GM18861 (cell line): ENCODE results near the gene MRLN.
"Not testable (repeated sequence)": the region's sequence is repeated elsewhere in the genome, so short reads cannot be mapped to it uniquely, and the experiment has no call there.

Source experiments
- ATAC-seq: cut with Tn5 transposase; IDR thresholded peaks from one replicate; pipeline ENCODE4 v1.9.1; 2021; ENCODE audit not compliant: unreplicated experiment

MRLN gene

DNA sequence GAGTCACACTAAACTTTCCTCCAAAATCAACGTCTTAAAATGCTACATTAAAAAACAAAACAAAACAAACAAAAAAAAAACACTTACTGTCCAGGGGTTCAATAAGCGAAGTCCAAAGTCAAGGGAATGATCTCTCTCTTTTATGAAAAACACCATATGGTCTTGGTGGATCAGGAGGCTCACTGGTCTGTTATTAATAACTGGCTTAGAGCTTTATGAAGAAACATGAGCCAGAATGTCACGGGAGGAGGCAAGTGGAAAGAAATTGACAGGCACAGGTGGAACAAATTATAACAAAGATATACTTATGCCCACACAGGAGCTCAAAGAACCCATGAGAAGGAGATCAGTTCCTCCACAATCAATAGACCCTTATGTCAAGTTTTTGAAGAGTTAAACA, at the start of gene MRLN:
Gene MRLN (minus strand): TSS at position 189 of the 400 bp plus-strand sequence.
- no peak for ATAC-seq

DNA sequence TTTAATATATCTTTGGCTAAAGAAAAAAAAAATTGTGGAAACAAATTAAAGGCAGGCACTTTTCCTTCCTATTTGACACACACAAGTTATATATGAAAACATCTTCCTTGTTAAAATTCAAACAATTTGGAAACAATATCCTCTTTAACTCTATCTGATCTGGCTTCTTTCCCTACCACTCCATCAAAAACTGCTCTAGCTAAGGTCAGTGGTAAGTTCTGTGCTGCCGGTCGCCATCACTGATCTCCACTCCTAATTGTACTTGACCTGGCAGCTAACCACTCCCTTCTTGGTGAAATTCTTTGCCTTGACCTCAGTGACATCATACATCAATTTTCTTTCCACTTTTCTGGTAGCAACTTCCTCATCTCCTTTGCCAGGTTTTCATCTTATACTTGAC, 47.9 kb upstream of the MRLN start:
- no peak for ATAC-seq

DNA sequence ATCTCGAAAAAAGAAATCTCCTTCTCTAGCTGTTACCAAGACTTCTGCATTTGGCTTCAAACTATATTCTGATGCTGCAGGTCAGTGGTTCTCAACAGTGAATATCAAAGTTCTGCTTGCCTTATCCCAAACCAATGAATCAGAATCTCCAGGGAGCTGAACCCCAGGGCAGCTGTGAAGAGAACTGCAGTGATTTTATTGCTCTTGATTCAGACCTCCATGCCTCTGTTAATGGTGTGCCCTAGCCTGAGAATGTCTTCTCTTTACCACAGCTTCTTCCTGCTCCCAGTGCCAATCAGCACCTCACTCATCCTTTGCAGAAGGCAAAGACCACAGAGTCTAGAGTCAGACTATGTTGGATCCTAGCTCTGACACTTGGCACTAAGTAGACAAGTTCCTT, 46.2 kb upstream of the MRLN start:
- ATAC-seq: no peak

GRCh38 chr10:59793919-59794318, 40.7 kb upstream of the MRLN start:
- no peak for ATAC-seq

- no peak for ATAC-seq
Observed at GRCh38 chr10:59792812-59793211, 39.6 kb upstream of the MRLN start.

DNA sequence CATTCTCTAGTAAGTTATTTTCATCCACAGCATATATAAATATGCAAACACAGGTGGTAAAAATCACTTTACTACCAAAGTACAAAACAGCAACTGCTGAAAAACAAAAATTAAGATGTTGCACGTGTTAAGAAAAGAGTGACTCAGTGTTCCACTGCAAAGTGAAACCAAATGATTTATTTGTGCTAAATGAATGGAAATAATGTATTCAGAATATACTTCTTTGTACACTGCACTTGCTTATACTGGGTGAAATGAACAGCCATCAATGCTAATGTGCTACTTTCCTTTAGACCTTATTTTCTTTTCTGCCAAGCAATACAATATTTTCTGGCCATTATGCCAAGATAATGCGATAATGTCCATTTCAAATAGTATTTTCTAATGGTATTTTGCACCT, 38.3 kb upstream of the MRLN start:
- ATAC-seq: no peak

GRCh38 chr10:59790080-59790479, 36.8 kb upstream of the MRLN start:
- not testable (repeated sequence) for ATAC-seq

DNA sequence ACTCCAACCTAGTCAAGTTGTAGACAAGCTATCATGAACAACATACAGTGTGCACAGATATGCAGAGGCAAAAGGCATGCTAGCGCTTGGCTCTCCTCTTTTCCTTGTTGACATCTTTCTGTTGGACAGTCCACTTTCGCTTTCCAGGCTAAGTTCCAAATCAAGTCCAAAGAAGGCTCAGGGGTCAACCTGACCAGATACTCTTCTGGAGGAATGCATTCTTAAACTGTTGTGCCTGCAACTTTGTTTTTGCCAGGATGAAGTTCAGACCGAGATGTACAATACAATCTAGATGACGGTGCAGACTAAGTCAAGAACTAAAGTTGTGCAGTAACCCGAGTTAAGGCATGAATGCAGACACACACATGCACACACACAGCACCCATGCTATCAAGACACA, 35.7 kb upstream of the MRLN start:
- not testable (repeated sequence) for ATAC-seq

DNA sequence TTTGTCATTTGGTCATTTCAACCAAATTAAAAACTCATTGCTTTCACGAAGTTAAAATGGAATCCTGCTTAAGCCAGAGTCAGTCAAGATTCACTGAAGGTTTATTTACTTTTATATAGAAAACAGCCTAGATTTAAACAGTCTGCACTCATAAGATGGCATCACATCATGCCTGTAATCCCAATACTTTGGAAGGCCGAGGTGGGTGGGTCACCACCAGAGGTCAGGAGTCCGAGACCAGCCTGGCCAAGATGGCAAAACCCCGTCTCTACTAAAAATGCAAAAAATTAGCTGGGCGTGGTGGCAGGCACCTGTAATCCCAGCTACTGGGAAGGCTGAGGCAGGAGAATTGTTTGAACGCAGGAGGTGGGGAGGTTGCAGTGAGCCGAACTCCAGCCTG, 33.8 kb upstream of the MRLN start:
- not testable (repeated sequence) for ATAC-seq

DNA sequence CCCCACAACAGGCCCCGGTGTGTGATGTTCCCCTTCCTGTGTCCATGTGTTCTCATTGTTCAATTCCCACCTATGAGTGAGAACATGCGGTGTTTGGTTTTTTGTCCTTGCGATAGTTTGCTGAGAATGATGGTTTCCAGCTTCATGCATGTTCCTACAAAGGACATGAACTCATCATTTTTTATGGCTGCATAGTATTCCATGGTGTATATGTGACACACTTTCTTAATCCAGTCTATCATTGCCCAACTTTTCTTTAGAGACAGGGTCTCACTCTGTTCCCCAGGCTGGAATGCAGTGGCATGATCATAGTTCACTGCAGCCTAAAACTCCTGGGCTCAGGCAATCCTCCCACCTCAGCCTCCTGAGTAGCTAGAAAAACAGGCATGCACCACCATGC, 32.2 kb upstream of the MRLN start:
- ATAC-seq: not testable (repeated sequence)

GRCh38 chr10:59781511-59781910, 28.3 kb upstream of the MRLN start:
- no peak for ATAC-seq

GRCh38 chr10:59779756-59780533, 26.7 kb upstream of the MRLN start:
- ATAC-seq: no peak

DNA sequence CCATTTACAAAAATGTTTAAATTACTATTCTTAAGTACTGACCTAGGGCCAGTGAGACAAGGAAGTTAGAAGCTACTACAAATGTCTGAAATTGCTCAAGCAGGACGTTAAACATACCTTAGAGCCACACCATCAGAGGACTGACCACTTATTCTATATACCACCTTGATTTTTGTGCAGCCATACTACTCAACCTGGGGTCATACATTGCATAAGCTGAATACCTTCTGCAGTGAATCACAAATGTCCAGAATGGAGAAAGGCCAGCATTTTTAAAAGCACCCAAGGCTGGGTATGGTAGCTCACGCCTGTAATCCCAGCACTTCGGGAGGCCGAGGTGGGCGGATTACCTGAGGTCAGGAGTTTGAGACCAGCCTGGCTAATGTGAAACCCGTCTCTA, 21.2 kb upstream of the MRLN start:
- ATAC-seq: no peak

GRCh38 chr10:59773088-59773487, 19.8 kb upstream of the MRLN start:
- no peak for ATAC-seq

DNA sequence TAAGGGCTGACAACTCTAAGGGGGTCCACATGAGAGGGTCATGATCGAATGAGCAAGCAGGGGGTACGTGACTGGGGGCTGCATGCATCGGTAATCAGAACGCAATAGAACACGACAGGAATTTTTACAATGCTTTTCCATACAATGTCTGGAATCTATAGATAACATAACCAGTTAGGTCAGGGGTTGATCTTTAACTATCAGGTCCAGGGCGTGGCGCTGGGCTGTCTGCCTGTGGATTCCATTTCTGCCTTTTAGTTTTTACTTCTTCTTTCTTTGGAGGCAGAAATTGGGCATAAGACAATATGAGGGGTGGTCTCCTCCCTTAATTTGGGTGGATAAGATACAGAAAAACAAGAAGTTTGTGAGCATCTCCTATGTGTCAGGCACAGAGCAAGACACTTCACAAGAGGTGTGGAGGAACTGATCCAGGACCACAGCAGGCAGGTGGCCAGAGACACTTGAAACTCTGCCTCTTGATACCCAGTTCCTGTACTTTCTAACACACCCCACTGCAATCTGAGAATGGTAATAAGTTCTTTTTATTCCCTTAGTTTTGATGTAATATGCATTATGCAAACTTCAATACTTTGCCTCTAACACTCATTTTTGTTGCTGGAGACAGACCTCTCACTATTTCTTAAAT, 18.0 kb upstream of the MRLN start:
- no peak for ATAC-seq

DNA sequence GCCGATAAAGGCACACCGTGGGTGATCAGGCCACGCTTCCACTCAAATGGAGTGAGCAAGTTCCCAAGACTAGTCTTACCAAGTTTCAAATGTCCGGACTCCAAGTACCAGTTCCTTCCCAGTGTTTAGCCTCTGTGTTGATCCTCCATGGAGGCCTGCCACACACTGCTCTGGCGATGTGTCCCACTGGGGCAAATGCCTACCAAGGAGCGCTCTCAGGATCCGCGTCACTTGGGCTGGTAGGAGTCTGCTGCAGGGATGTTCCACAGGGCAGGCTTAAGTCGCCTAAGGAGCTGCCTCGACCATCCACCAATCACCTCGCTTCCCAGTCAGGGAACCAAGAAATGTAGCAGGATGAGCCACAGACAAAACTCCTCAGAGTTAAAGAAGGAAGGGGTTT, 17.4 kb upstream of the MRLN start:
- no peak for ATAC-seq

GRCh38 chr10:59762505-59762904, 9.2 kb upstream of the MRLN start:
- ATAC-seq: no peak

DNA sequence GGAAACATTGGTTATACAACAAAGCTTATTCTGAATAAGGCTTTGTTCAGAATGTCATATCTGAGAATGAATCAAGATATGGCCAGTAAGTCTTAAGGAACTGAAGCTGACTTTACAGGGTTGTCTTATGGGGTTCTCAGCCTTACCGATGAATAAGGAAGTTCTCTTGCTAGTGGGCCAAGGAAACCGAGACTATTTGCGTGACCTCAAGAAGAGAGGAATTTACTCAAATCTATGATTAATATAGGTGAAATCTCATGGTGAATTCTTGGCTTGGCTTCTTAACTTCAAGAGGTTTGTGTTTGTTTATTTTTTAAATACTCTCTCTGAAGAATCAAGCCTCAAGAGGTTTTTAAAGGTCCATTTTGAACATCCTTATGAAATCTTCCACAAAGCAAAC, 4.7 kb upstream of the MRLN start:
- no peak for ATAC-seq

DNA sequence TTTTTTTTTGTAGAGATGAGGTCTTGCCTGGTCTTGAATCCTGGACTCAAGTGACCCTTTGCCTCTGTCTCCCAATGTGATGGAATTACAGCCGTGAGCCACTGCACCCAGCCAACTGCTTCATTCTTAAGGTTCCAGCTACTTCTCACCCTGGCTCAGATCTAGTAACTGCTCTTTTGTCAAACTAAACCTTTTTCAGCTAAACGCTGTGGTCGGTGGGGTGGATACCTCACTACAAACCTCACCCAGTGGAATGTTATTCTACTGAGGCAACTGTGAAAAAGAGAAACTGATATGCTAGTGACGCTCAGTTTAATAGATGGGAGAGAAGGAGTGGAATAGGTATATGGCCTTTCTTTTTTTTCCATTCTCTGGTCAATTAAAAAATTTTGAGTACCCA, 1.7 kb upstream of the MRLN start:
- no peak for ATAC-seq

GRCh38 chr10:59752278-59752940, 846 bp downstream of the MRLN start:
- ATAC-seq: no peak

DNA sequence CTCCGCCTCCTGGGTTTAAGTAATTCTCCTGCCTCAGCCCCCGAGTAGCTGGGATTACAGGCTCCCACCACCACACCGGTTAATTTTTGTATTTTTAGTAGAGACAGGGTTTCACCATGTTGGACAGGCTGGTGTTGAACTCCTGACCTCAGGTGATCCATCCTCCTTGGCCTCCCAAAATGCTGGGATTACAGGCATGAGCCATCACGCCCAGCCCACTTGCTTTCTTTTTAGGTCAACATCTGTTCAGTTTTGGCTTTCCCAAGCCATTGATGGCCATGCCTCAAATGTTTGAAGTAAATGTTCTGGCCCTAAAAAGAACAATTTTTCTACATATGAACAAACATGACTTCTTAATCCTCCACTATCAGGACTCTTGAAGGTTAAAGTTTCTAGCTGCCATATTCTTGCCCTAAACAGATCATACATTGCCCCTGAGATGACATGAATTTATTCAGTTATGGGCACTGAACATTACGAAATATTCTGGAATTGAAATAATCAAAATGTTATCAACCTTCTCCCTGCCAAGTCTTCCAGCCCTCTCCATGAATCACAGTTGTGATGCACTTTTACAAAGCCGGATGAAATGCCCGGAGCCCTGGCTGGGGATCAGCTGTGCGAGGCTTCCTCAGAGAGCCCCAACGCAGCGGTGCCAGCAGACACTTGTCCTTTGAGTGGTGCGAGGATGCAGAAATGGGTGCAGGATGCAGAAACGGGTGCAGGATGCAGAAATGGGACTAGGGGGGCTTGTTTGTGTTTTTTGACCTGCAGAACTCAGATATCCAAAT, 2.9 kb downstream of the MRLN start:
- ATAC-seq: no peak
